Upper lobe of left lung (tissue), 6 donors: ENCODE measurements around the gene DRC3. TPM values are rescaled to one million over a fixed set of nuclear protein-coding genes. Genes with fewer than 3 reads are reported as not detected.
"Not testable (repeated sequence)": the region's sequence is repeated elsewhere in the genome, so short reads cannot be mapped to it uniquely, and the experiment has no call there.

Experiments
- ATAC-seq, 2 donors: fragments of 200-7000 bp; cut with Tn5 transposase; one replicate each; pipeline ENCODE4 v1.9.1; 2022; ENCODE audit warnings: mild to moderate bottlenecking in 2 of 2, moderate library complexity in 2 of 2; ENCODE audit not compliant: low FRiP score in 2 of 2
- DNase-seq, 2 donors: peaks; one replicate each; pipeline ENCODE4 v3.0.0-alpha.2; 2019 to 2020
- H3K27ac ChIP-seq, 4 donors: fragments of 200-600 bp; sonication (generic); one replicate each; pipeline ENCODE4 v1.5.1; 2016 to 2019
- H3K27me3 ChIP-seq, 4 donors: fragments of 200-600 bp; sonication (generic); one replicate each; pipeline ENCODE4 v1.5.1; 2017 to 2019
- H3K36me3 ChIP-seq, 4 donors: fragments of 200-600 bp; sonication (generic); one replicate each; pipeline ENCODE4 v1.5.1; 2016 to 2019
- H3K4me1 ChIP-seq, 4 donors: fragments of 200-600 bp; sonication (generic); one replicate each; pipeline ENCODE4 v1.5.1; 2018 to 2019
- H3K4me3 ChIP-seq, 4 donors: fragments of 200-600 bp; sonication (generic); one replicate each; pipeline ENCODE4 v1.5.1; 2017 to 2019; ENCODE audit warnings: mild to moderate bottlenecking in 2 of 4, moderate library complexity in 1 of 4
- H3K9me3 ChIP-seq, 4 donors: fragments of 200-600 bp; sonication (generic); one replicate each; pipeline ENCODE4 v1.5.1; 2018 to 2019
- CTCF ChIP-seq, 6 experiments: fragments of 450-650 bp in 4 of 6; fragments of 200-600 bp in 2 of 6; sonication (generic) in 2 of 6; IDR thresholded peaks; one replicate each; pipeline ENCODE4 v1.5.1; 2016 to 2019; ENCODE audit warnings: antibody characterized with exemption in 6 of 6
- EP300 ChIP-seq, 4 donors: sonication (generic); formaldehyde crosslinking; IDR thresholded peaks; one replicate each; pipeline ENCODE4 v1.5.1; 2017; ENCODE audit warnings: antibody characterized with exemption in 4 of 4, control low read depth in 2 of 4
- POLR2A ChIP-seq, 4 donors: fragments of 450-650 bp; IDR thresholded peaks; one replicate each; pipeline ENCODE4 v1.5.1; 2016 to 2017; ENCODE audit warnings: antibody characterized with exemption in 4 of 4, mild to moderate bottlenecking in 2 of 4
- POLR2AphosphoS5 ChIP-seq, 2 donors: sonication (generic); formaldehyde crosslinking; IDR thresholded peaks; one replicate each; pipeline ENCODE4 v1.5.1; 2017; ENCODE audit warnings: antibody characterized with exemption in 2 of 2
- WGBS, 2 donors: methylation state at CpG; one replicate each; pipeline ENCODE4 v1.1.5; 2017 to 2018; 5-methylcytosine and 5-hydroxymethylcytosine counted together
- total RNA-seq, 6 donors: library from RNA; depleted of rRNA in 4 of 6; stranded (reverse); fragments of >200 nt in 4 of 6; gene quantifications; one replicate each; pipeline versions ENCODE4 v1.1.0 to v1.2.1, GENCODE V29; 2016 to 2021
- donor health status: DM: no; HTN: no; CAD: no; lungs with moderate emphysema.
- donor health status: DM: no; HTN: yes; CAD: no; lungs with severe emphysema.

The DRC3 gene
- total RNA-seq, 6 donors from 2014 or later = 1.5 to 46.2 (median 11.4) TPM

GRCh38 chr17:17950806-17951205 is 21.9 kb upstream of the DRC3 start:
- DNase-seq (no peak), ATAC-seq (no peak)
- 100% methylated on average over 1 of the region's 1 CpG for WGBS, 2 donors
- no peaks in the 10 kb centered on the region for H3K9me3 ChIP-seq
- H3K4me3 ChIP-seq = no peak overlapping the region
- TF ChIP-seq CTCF (IDR thresholded peaks at IDR 0.05) (no peak), EP300 (IDR thresholded peaks at IDR 0.05) (no peak), POLR2A (IDR thresholded peaks at IDR 0.05) (no peak), POLR2AphosphoS5 (IDR thresholded peaks at IDR 0.05) (no peak)
- H3K27ac ChIP-seq = no peak overlapping the region
- peaks cover 0 to 5% (median 0%) of the 10 kb centered on the region in 4 donors for H3K36me3 ChIP-seq
- H3K27me3 ChIP-seq = no peaks in the 10 kb centered on the region
- peaks cover 0 to 16% (median 4%) of the 10 kb centered on the region in 4 donors for H3K4me1 ChIP-seq

GRCh38 chr17:17951524-17951923 is 21.1 kb upstream of the DRC3 start:
- no peaks in the 10 kb centered on the region for H3K9me3 ChIP-seq
- DNase-seq (no peak), ATAC-seq (no peak)
- no peak for TF ChIP-seq POLR2A (IDR thresholded peaks at IDR 0.05)
- peaks cover 0 to 5% (median 0%) of the 10 kb centered on the region in 4 donors for H3K36me3 ChIP-seq
- no peaks in the 10 kb centered on the region for H3K27me3 ChIP-seq
- peaks cover 0 to 18% (median 4%) of the 10 kb centered on the region in 4 donors for H3K4me1 ChIP-seq
- WGBS, 2 donors = 80 to 91% methylated on average over 5 of the region's 5 CpGs
- no peak overlapping the region for H3K27ac ChIP-seq
- no peak overlapping the region for H3K4me3 ChIP-seq

DNA sequence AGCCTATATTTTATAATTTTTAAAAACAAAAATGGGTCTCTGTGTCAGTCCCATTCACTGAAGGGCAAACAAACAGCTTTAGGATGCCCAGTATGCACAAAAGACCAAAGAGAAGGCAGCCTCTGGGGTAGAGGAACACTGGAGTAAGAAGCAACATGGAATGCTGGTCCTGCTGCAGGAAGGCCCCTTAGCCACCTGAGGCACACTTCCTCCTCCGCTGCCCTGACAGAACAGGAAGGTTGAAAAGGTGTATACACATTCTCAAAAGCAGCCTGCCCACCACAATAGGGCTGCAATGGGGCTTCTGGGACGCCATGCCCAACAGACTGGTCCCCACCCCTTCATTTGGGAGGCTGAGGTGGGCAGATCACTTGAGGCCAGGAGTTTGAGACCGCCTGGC is 20.0 kb upstream of the DRC3 start:
- no peaks in the 10 kb centered on the region for H3K9me3 ChIP-seq
- peaks cover 7 to 29% (median 10%) of the 10 kb centered on the region in 4 donors for H3K4me1 ChIP-seq
- TF ChIP-seq EP300 (IDR thresholded peaks at IDR 0.05) (no peak), CTCF (IDR thresholded peaks at IDR 0.05) (no peak), POLR2A (IDR thresholded peaks at IDR 0.05) (no peak), POLR2AphosphoS5 (IDR thresholded peaks at IDR 0.05) (no peak)
- DNase-seq = no peak
- H3K4me3 ChIP-seq = no peak overlapping the region
- no peak overlapping the region for H3K27ac ChIP-seq
- 82 to 97% methylated on average over 3 of the region's 3 CpGs for whole genome bisulfite sequencing, 2 donors
- ATAC-seq = no peak
- H3K27me3 ChIP-seq = no peaks in the 10 kb centered on the region
- peaks cover 0 to 5% (median 0%) of the 10 kb centered on the region in 4 donors for H3K36me3 ChIP-seq

GRCh38 chr17:17954079-17954478 is 18.6 kb upstream of the DRC3 start:
- TF ChIP-seq POLR2A (IDR thresholded peaks at IDR 0.05) (no peak), CTCF (IDR thresholded peaks at IDR 0.05) (no peak), EP300 (IDR thresholded peaks at IDR 0.05) (no peak), POLR2AphosphoS5 (IDR thresholded peaks at IDR 0.05) (no peak)
- peaks cover 0 to 5% (median 0%) of the 10 kb centered on the region in 4 donors for H3K36me3 ChIP-seq
- H3K27ac ChIP-seq = no peak overlapping the region
- H3K9me3 ChIP-seq = no peaks in the 10 kb centered on the region
- peaks cover 16 to 30% (median 22%) of the 10 kb centered on the region in 4 donors for H3K4me1 ChIP-seq
- ATAC-seq (no peak), DNase-seq (no peak)
- WGBS, 2 donors = 93 to 95% methylated on average over 3 of the region's 3 CpGs
- H3K4me3 ChIP-seq = no peak overlapping the region
- H3K27me3 ChIP-seq = no peaks in the 10 kb centered on the region

DNA sequence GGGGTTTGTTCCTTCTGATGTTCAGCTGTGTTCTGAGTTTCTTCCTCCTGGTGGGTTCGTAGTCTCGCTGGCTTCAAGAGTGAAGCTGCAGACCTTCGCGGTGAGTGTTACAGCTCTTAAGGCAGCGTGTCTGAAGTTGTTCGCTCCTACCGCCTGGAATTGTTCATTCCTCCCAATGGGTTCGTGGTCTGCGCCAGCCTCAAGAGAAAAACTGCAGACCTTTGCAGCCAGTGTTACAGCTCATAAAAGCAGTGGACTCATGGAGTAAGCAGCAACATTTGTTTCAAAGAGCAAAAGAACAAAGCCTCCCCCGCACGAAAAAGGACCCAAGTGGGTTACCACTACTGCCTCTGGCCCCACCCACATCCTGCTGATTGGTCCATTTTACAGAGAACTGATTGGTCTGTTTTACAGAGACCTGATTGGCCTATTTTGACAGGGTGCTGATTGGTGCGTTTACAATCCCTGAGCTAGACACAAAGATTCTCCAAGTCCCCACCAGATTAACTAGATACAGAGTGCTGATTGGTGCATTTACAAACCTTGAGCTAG is 16.8 kb upstream of the DRC3 start:
- H3K27me3 ChIP-seq, H3K4me3 ChIP-seq, H3K36me3 ChIP-seq, ATAC-seq, DNase-seq, H3K9me3 ChIP-seq, H3K27ac ChIP-seq: not testable (repeated sequence)
- H3K4me1 ChIP-seq = peaks cover 31 to 43% (median 36%) of the 10 kb centered on the region in 4 donors
- WGBS, 2 donors = 95% methylated on average over 12 of the region's 12 CpGs

DNA sequence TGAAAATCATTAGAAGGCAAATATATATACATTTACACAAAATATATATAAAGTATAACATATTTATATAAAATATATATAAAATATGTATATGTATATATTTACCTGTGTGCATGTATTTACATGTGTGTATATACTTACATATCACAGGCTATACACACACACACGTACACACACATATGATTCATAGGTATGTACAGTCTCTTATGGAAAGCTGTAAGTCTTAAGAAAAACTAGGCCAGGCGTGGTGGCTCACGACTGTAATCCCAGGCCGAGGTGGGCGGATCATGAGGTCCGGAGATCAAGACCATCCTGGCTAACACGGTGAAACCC is 15.1 kb upstream of the DRC3 start:
- Histone ChIP-seq H3K27ac (peak overlapping the region; percentile 61 to 77 (median 72)), H3K27me3 (no peaks in the 10 kb centered on the region), H3K4me3 (no peak overlapping the region), H3K4me1 (peaks cover 31 to 43% (median 36%) of the 10 kb centered on the region in 4 donors), H3K36me3 (peaks cover 0 to 5% (median 0%) of the 10 kb centered on the region in 4 donors), H3K9me3 (no peaks in the 10 kb centered on the region)
- no peak for DNase-seq
- TF ChIP-seq POLR2A (IDR thresholded peaks at IDR 0.05) (no peak), POLR2AphosphoS5 (IDR thresholded peaks at IDR 0.05) (no peak), CTCF (IDR thresholded peaks at IDR 0.05) (no peak), EP300 (IDR thresholded peaks at IDR 0.05) (no peak)
- 89 to 92% methylated on average over 7 of the region's 7 CpGs for WGBS, 2 donors
- ATAC-seq = no peak
